Fibroblast of skin of abdomen (primary cell): ENCODE results near the gene KCTD6. TPM values are rescaled to one million over a fixed set of nuclear protein-coding genes. Genes with fewer than 3 reads are reported as not detected.

Source experiments
- DNase-seq: peaks from one replicate; pipeline ENCODE4 v3.0.0-alpha.2; 2013
- polyA plus RNA-seq, 2 experiments: library from polyadenylated mRNA; unstranded; fragments of 120-200 nt; gene quantifications; one replicate each; pipeline ENCODE4 v1.2.1, GENCODE V29; 2013; ENCODE audit not compliant: insufficient read length in 2 of 2

The KCTD6 gene
- polyA plus RNA-seq (2013, experiment 1 of 2; ENCODE audit: insufficient read length) = 10.3 TPM
- polyA plus RNA-seq (2013, experiment 2 of 2; ENCODE audit: insufficient read length) = 8.4 TPM

GRCh38 chr3:58491506-58492402 is at the start of gene KCTD6:
Gene KCTD6, plus strand, starts transcription at chr3:58492096. Its CDS starts 6,660 bp downstream, at chr3:58498756.
- peak; percentile 93 for DNase-seq

GRCh38 chr3:58452176-58452575 is 39.7 kb upstream of the KCTD6 start:
- no peak for DNase-seq

DNA sequence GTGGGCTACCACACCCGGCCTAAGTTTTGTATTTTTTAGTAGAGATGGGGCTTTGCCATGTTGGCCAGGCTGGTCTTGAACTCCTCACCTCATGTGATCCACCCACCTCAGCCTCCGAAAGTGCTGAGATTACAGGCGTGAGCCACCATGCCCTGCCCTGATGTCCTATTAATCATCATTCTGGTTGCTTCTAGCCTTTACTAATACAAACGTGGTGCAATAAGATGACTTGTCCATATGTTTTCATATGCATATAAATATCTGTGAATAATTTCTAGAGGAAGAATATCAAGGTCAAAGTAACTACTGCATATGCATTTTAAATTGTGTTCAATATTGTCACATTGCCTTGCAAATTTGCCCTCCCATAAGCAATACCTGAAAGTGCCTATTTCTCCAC is 32.7 kb upstream of the KCTD6 start:
- DNase-seq = no peak

GRCh38 chr3:58462829-58463180 is 29.1 kb upstream of the KCTD6 start:
- DNase-seq = no peak

DNA sequence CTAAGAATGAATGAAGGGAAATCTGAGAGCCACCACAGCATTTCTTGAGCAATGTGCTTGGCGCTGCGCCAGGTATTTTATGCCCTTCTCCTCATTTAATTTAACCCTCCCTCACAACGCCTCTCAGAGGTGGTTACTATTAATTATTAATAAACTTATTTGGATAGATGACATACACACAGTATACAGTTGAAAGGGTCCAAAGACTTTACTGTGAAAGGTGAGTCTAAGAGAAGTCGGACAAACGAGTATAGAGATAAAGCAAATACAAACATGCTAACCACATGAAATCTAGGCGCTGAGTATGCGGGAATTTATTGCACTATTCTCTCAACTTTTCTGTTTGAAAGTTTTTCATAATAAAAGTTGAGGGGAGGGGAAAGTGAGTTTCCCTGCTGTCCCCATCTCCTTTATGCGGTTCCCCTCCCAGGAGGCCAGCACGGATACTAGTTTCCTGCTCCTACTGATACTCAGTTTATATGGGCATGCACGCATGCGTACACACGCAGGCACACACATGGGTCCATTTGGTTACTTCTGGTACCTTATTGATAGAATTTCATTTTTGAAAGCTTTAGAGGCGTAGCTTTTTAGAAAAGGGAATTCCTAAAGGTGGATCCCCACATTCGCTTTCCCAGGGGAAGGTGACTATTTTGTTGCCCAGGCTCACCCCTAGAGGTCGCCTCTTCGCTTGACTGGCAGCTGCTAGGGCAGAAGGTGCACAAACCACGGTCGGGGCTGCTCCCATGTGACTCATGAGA is 28.5 kb upstream of the KCTD6 start:
- peak; percentile 89 for DNase-seq

DNA sequence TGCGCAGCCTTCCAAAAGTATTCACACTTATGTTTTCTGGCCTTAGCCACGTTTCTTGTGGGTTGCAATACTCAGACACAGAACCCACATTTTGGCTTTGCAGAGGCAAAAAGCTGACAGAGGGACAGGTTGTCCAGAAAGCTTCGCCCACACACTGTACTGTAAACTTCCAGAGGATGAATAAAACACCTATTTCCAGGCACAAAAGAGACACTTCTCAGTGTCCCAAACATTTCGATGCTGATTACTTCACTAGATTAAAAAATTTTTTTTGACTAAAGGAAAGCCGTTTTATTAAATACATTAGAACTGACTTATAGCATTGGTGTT is 28.0 kb upstream of the KCTD6 start:
- DNase-seq = no peak

- DNase-seq = no peak
These were observed 27.0 kb upstream of the KCTD6 start for GRCh38 chr3:58464866-58465265.

DNA sequence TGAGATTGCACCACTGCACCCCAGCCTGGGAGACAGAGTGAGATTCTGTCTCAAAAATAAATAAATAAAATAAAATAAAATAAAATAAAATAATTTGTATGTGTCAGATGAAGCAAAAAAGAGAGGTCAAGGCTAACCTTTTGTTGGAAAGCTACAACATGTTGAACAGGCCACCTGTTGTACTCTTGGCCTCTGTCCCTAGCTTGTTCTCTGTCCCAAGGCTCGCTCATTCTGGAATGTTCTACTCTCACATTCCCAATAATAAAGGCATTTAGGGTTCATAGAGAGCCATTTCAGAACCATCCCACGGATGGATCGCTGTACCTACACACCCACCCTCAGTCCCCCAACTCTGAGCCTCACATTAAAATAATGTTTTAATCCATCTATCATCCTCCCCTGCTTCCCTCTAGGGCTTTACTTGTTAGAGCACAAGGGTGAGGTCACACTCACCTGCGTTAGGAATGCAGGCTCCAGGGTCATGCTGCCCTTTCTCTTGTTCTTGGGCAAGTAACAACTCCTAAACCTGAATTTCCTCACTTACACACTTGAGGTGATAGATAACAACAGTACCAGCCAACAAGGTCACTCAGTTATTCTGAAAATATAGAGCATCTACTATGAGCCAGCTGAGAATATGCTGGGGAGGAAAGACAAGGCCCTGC is 24.9 kb upstream of the KCTD6 start:
- DNase-seq = no peak

GRCh38 chr3:58469096-58469495 is 22.8 kb upstream of the KCTD6 start:
- no peak for DNase-seq

GRCh38 chr3:58470363-58471024 is 21.4 kb upstream of the KCTD6 start:
- no peak for DNase-seq

DNA sequence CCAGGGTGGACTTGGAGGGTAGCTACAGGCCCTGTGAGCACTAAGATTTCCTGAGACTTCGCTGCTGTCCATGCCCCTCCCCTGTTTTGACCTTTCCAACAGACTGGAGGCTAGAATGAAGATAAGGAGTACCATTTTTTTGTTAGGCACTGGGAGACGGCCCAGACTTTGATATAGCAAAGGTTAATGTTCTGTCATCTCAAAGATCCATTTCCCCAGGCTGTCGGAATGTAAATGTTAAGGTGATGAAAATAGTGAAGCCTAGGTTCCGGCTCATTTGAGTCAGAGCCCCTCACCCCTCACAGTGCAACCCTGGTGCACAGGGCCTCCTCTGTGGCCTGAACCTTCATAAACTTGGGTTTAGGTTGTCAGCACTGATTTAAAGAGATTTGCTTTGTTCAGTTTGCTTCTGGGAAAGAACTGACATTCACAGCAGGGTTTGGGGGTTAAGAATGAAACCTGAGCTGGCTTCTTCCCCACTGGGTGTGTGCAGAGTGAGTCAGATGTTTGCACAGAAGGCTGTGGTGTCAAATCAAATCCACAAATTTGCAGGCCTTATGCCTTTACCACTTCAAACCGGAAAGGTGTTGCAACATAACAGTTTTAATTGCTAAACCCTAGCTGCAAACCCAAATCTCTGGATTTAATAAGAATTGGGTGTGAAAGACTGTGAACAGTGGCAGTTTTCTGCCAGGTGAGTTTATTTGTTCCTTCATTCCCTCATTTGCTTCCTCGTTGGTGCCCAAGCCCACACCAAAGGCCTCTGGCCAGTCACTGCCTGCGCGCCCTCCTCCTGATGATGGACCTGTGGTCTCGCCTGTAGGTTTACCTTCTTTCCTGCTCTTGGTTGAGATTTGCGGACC is 20.6 kb upstream of the KCTD6 start:
- DNase-seq = peak; percentile 90

DNA sequence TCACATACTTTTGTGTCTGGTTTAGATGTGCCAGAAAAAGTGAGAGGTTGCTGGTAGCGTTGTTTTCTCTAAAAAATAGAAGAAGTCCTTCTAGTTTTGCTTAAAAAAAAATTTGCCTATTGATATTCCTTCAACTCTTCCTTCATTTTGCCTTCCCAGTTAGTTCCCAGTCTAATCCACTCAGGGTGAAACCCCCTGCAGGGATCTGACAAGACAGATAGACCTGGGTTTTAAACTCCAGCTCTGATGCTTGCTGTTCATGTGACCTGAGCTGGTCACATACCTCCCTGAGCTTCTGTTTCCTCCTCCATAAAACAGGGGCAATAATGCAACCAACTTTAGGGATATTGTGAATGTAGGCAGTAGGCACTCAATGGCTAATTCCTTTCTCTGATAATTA is 18.6 kb upstream of the KCTD6 start:
- DNase-seq = no peak

GRCh38 chr3:58474348-58474911 is 17.5 kb upstream of the KCTD6 start:
- no peak for DNase-seq

GRCh38 chr3:58474967-58475578 is 16.8 kb upstream of the KCTD6 start:
- DNase-seq = no peak

- DNase-seq = no peak
These were observed 13.1 kb upstream of the KCTD6 start for GRCh38 chr3:58478781-58479180.

- DNase-seq = no peak
These were observed 11.6 kb upstream of the KCTD6 start for GRCh38 chr3:58480309-58480708.

DNA sequence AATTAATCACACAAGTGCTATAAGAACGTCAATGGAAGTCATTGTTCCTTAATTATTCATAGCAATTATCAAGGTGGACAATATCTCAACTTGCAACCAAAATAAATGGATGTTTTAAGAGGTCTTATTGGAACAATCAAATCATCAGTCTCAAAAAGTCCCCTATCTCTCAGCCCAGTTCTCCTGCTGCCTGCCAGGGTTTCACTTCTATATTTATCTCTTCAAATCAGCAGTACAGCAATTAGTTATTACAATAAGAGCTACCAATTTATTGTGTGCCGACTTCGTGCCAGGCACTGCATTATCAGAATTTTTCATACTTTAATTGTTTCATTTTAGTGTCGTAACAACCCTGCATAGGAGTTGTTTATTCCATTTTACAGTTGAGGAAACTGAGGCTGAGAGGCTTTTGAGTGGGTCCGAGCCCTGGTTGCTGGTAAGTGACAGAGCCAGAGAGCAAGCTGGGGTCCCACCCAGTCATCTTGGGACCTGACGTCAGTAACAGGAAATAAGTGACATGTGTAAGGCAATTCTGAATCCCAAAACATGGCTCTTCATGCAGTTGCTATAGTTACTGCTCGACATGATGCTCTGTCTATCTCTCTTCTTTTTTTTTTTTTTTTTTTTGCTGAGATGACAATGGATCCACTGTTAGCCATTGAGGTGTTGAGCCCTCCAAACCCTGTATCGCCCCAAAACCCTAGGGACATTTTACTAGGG is 8.8 kb upstream of the KCTD6 start:
- no peak for DNase-seq

- no peak for DNase-seq
These were observed 7.7 kb upstream of the KCTD6 start for GRCh38 chr3:58484045-58484721.

DNA sequence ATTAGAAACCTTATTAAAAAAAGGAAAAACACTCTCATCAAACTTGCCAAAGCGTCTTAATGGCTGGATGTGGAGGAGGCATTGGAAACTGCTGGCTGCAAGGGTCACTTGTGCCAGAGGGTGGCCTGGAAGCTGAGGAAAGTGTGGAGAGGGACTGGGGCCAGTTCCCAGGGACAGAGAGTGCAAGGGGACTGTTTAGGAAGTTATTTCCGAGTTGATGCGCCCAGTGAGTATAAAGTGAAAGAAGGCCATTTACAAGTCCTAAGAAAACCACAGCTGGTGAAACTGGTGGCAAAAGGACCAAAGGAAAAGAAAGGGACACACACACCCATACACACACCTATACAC is 7.2 kb upstream of the KCTD6 start:
- DNase-seq = no peak
